Effector memory CD8-positive, alpha-beta T cell (primary cell): ENCODE measurements around the gene ZNF2.
"Not testable (repeated sequence)": the region's sequence is repeated elsewhere in the genome, so short reads cannot be mapped to it uniquely, and the experiment has no call there.

Experiments
- ATAC-seq: fragments of 150-1000 bp; cut with Tn5 transposase; replicated peaks from 2 replicates; pipeline ENCODE4 v1.10.0; 2021; ENCODE audit warnings: mild to moderate bottlenecking, moderate library complexity
- DNase-seq, 3 experiments: peaks; one replicate each; pipeline ENCODE4 v3.0.0; 2021
- H3K27ac Mint-ChIP-seq, 2 donors: one replicate each; pipeline ENCODE4 v1.8.0; 2022; ENCODE audit warnings: mild to moderate bottlenecking in 2 of 2, mixed read lengths in 2 of 2, moderate library complexity in 2 of 2
- H3K27me3 Mint-ChIP-seq, 2 donors: one replicate each; pipeline ENCODE4 v1.8.0; 2022; ENCODE audit warnings: mixed read lengths in 2 of 2
- H3K36me3 Mint-ChIP-seq: one replicate; pipeline ENCODE4 v1.8.0; 2022; ENCODE audit warnings: mild to moderate bottlenecking, moderate library complexity, mixed read lengths; ENCODE audit not compliant: insufficient read depth
- H3K4me1 Mint-ChIP-seq, 2 donors: one replicate each; pipeline ENCODE4 v1.8.0; 2022; ENCODE audit warnings: low read depth in 2 of 2, mixed read lengths in 2 of 2
- H3K4me3 Mint-ChIP-seq, 2 donors: one replicate each; pipeline ENCODE4 v1.8.0; 2022; ENCODE audit warnings: mild to moderate bottlenecking in 2 of 2, mixed read lengths in 2 of 2, moderate library complexity in 2 of 2
- H3K9me3 Mint-ChIP-seq, 2 donors: one replicate each; pipeline ENCODE4 v1.8.0; 2022; ENCODE audit warnings: mixed read lengths in 2 of 2

The ZNF2 gene

GRCh38 chr2:95171902-95172301 is 6.3 kb downstream of the ZNF2 start:
- DNase-seq, result no peak
- peaks cover 12% of the 10 kb centered on the region for H3K36me3 Mint-ChIP-seq
- no peak overlapping the region for H3K4me3 Mint-ChIP-seq
- ATAC-seq, result no peak
- H3K27me3 Mint-ChIP-seq, result no peaks in the 10 kb centered on the region
- no peaks in the 10 kb centered on the region for H3K9me3 Mint-ChIP-seq
- peaks cover 6 to 15% of the 10 kb centered on the region in 2 donors for H3K4me1 Mint-ChIP-seq
- peak overlapping the region in 1 of 2 donors; percentile 9 for H3K27ac Mint-ChIP-seq

GRCh38 chr2:95174031-95174542 is 8.5 kb downstream of the ZNF2 start:
- DNase-seq, result no peak
- Mint-ChIP-seq H3K4me3 (no peak overlapping the region), H3K9me3 (no peaks in the 10 kb centered on the region)

GRCh38 chr2:95179451-95179850 is 13.8 kb downstream of the ZNF2 start:
- Mint-ChIP-seq H3K36me3 (peaks cover 38% of the 10 kb centered on the region), H3K4me1 (peaks cover 0 to 9% of the 10 kb centered on the region in 2 donors), H3K4me3 (no peak overlapping the region), H3K27ac (no peak overlapping the region), H3K9me3 (peaks cover 7 to 12% of the 10 kb centered on the region in 2 donors), H3K27me3 (no peaks in the 10 kb centered on the region)
- ATAC-seq (no peak), DNase-seq (no peak)

More at GRCh38 chr2:95174031-95174542, 8.5 kb downstream of the ZNF2 start:
- H3K4me1 Mint-ChIP-seq, result peaks cover 6 to 11% of the 10 kb centered on the region in 2 donors
- no peak overlapping the region for H3K27ac Mint-ChIP-seq
- no peak for ATAC-seq
- peaks cover 13% of the 10 kb centered on the region for H3K36me3 Mint-ChIP-seq
- no peaks in the 10 kb centered on the region for H3K27me3 Mint-ChIP-seq

- Mint-ChIP-seq H3K4me3 (no peak overlapping the region), H3K9me3 (peaks cover 12 to 14% of the 10 kb centered on the region in 2 donors), H3K4me1 (peaks cover 0 to 2% of the 10 kb centered on the region in 2 donors), H3K27me3 (no peaks in the 10 kb centered on the region), H3K27ac (no peak overlapping the region), H3K36me3 (peaks cover 33% of the 10 kb centered on the region)
- ATAC-seq (no peak), DNase-seq (no peak)
Observed at GRCh38 chr2:95181774-95182173, 16.2 kb downstream of the ZNF2 start.

- Mint-ChIP-seq H3K4me1 (no peaks in the 10 kb centered on the region), H3K36me3 (peaks cover 14% of the 10 kb centered on the region), H3K4me3 (no peak overlapping the region), H3K27me3 (peaks cover 0 to 9% of the 10 kb centered on the region in 2 donors), H3K9me3 (peaks cover 12 to 14% of the 10 kb centered on the region in 2 donors), H3K27ac (no peak overlapping the region)
- ATAC-seq (no peak), DNase-seq (no peak)
Observed at GRCh38 chr2:95185197-95185596, 19.6 kb downstream of the ZNF2 start.

GRCh38 chr2:95185973-95186372 is 20.4 kb downstream of the ZNF2 start:
- Mint-ChIP-seq H3K27ac (no peak overlapping the region), H3K4me1 (no peaks in the 10 kb centered on the region), H3K36me3 (peaks cover 8% of the 10 kb centered on the region), H3K27me3 (peaks cover 0 to 14% of the 10 kb centered on the region in 2 donors), H3K9me3 (peaks cover 6 to 11% of the 10 kb centered on the region in 2 donors), H3K4me3 (no peak overlapping the region)
- no peak for DNase-seq
- no peak for ATAC-seq

GRCh38 chr2:95192956-95193355 is 27.3 kb downstream of the ZNF2 start:
- not testable (repeated sequence) for H3K9me3 Mint-ChIP-seq, H3K36me3 Mint-ChIP-seq, H3K27ac Mint-ChIP-seq, H3K4me1 Mint-ChIP-seq, H3K4me3 Mint-ChIP-seq, ATAC-seq
- peak; percentile 19 to 39 (median 19) for DNase-seq
- H3K27me3 Mint-ChIP-seq, result peaks cover 8 to 20% of the 10 kb centered on the region in 2 donors

- Mint-ChIP-seq H3K36me3 (peaks cover 3% of the 10 kb centered on the region), H3K27ac (no peak overlapping the region), H3K27me3 (no peaks in the 10 kb centered on the region), H3K4me1 (peaks cover 10 to 20% of the 10 kb centered on the region in 2 donors), H3K9me3 (no peaks in the 10 kb centered on the region), H3K4me3 (no peak overlapping the region)
- ATAC-seq (no peak), DNase-seq (no peak)
Observed at GRCh38 chr2:95203911-95204310, 38.3 kb downstream of the ZNF2 start.

- Mint-ChIP-seq H3K9me3 (peaks cover 0 to 2% of the 10 kb centered on the region in 2 donors), H3K27ac (no peak overlapping the region), H3K4me3 (no peak overlapping the region), H3K4me1 (peaks cover 10 to 25% of the 10 kb centered on the region in 2 donors), H3K27me3 (no peaks in the 10 kb centered on the region), H3K36me3 (peaks cover 3% of the 10 kb centered on the region)
- no peak for ATAC-seq
- no peak for DNase-seq
Observed at GRCh38 chr2:95204396-95204795, 38.8 kb downstream of the ZNF2 start.

GRCh38 chr2:95206096-95206495 is 40.5 kb downstream of the ZNF2 start:
- H3K27me3 Mint-ChIP-seq, result no peaks in the 10 kb centered on the region
- H3K27ac Mint-ChIP-seq, result peak overlapping the region; percentile 89 to 95
- H3K4me1 Mint-ChIP-seq, result peaks cover 10 to 31% of the 10 kb centered on the region in 2 donors
- ATAC-seq, result no peak
- peaks cover 8 to 14% of the 10 kb centered on the region in 2 donors for H3K9me3 Mint-ChIP-seq
- DNase-seq, result no peak
- peaks cover 3% of the 10 kb centered on the region for H3K36me3 Mint-ChIP-seq
- H3K4me3 Mint-ChIP-seq, result peak overlapping the region; percentile 89 to 93

- H3K27me3 Mint-ChIP-seq, result no peaks in the 10 kb centered on the region
- H3K9me3 Mint-ChIP-seq, result peaks cover 8 to 14% of the 10 kb centered on the region in 2 donors
- H3K4me3 Mint-ChIP-seq, result peak within 1 kb of the TSS; percentile 89 to 93
- peaks cover 7% of the 10 kb centered on the region for H3K36me3 Mint-ChIP-seq
- DNase-seq (peak; percentile 60 to 68 (median 62)), ATAC-seq (peak; percentile 92)
- H3K4me1 Mint-ChIP-seq, result peaks cover 10 to 31% of the 10 kb centered on the region in 2 donors
- peak within 1 kb of the TSS; percentile 89 to 95 for H3K27ac Mint-ChIP-seq
Observed at GRCh38 chr2:95207111-95207961, 41.7 kb downstream of the ZNF2 start, which contains the start of gene ZNF892. TSS of gene ZNF892 (plus strand) at chr2:95207521. CDS start at chr2:95207816, 295 bp downstream.

- ATAC-seq, result no peak
- H3K4me1 Mint-ChIP-seq, result peaks cover 10 to 31% of the 10 kb centered on the region in 2 donors
- H3K4me3 Mint-ChIP-seq, result peak overlapping the region; percentile 89 to 93
- DNase-seq, result no peak
- H3K27ac Mint-ChIP-seq, result peak overlapping the region; percentile 89 to 95
- peaks cover 10 to 15% of the 10 kb centered on the region in 2 donors for H3K9me3 Mint-ChIP-seq
- peaks cover 10% of the 10 kb centered on the region for H3K36me3 Mint-ChIP-seq
- no peaks in the 10 kb centered on the region for H3K27me3 Mint-ChIP-seq
Observed at GRCh38 chr2:95208106-95208505, 42.5 kb downstream of the ZNF2 start.

- no peak overlapping the region for H3K27ac Mint-ChIP-seq
- H3K4me3 Mint-ChIP-seq, result no peak overlapping the region
- no peak for DNase-seq
- peaks cover 0 to 3% of the 10 kb centered on the region in 2 donors for H3K4me1 Mint-ChIP-seq
- peaks cover 15% of the 10 kb centered on the region for H3K36me3 Mint-ChIP-seq
- H3K9me3 Mint-ChIP-seq, result peaks cover 22 to 54% of the 10 kb centered on the region in 2 donors
- no peaks in the 10 kb centered on the region for H3K27me3 Mint-ChIP-seq
- no peak for ATAC-seq
Observed at GRCh38 chr2:95215018-95215612, 49.5 kb downstream of the ZNF2 start.
